Epithelial cell of prostate (primary cell): ENCODE data around the gene FBL.
"Not testable (repeated sequence)": the region's sequence is repeated elsewhere in the genome, so short reads cannot be mapped to it uniquely, and the experiment has no call there.

Source experiments
- DNase-seq: peaks from one replicate; pipeline ENCODE4 v3.0.0-alpha.2; 2011; ENCODE audit warnings: low read depth, low spot score
- H3K27ac ChIP-seq: fragments of 450-650 bp; 2 replicates; pipeline ENCODE4 v1.5.1; 2017; ENCODE audit warnings: mild to moderate bottlenecking

FBL gene

GRCh38 chr19:39827216-39827615 is 19.0 kb downstream of the FBL start:
- DNase-seq: no peak
- no peak overlapping the region for H3K27ac ChIP-seq

GRCh38 chr19:39826311-39826945 is 19.8 kb downstream of the FBL start:
- DNase-seq: no peak
- H3K27ac ChIP-seq: no peak overlapping the region

GRCh38 chr19:39825531-39826076 is 20.6 kb downstream of the FBL start:
- no peak for DNase-seq
- H3K27ac ChIP-seq: no peak overlapping the region

- no peak for DNase-seq
- H3K27ac ChIP-seq: no peak overlapping the region
Measured at GRCh38 chr19:39825093-39825463, 21.1 kb downstream of the FBL start.

GRCh38 chr19:39824143-39825092 is 21.8 kb downstream of the FBL start:
- peak; percentile 66 for DNase-seq
- no peak overlapping the region for H3K27ac ChIP-seq

- no peak overlapping the region for H3K27ac ChIP-seq
- DNase-seq: no peak
Measured at GRCh38 chr19:39823686-39824085, 22.5 kb downstream of the FBL start.

GRCh38 chr19:39820696-39821095 is 25.5 kb downstream of the FBL start:
- DNase-seq: no peak
- H3K27ac ChIP-seq: no peak overlapping the region

- DNase-seq: no peak
- no peak overlapping the region for H3K27ac ChIP-seq
Measured at GRCh38 chr19:39819786-39820185, 26.4 kb downstream of the FBL start.

- H3K27ac ChIP-seq: no peak overlapping the region
- no peak for DNase-seq
Measured at GRCh38 chr19:39818626-39819097, 27.5 kb downstream of the FBL start.

GRCh38 chr19:39817888-39818561 is 28.2 kb downstream of the FBL start:
- H3K27ac ChIP-seq: no peak overlapping the region
- DNase-seq: no peak

GRCh38 chr19:39816287-39817048 is 29.7 kb downstream of the FBL start:
- DNase-seq: no peak
- no peak overlapping the region for H3K27ac ChIP-seq

GRCh38 chr19:39814595-39814994 is 31.6 kb downstream of the FBL start:
- no peak overlapping the region for H3K27ac ChIP-seq
- no peak for DNase-seq

- H3K27ac ChIP-seq, DNase-seq: not testable (repeated sequence)
Measured at GRCh38 chr19:39814111-39814510, 32.1 kb downstream of the FBL start.

GRCh38 chr19:39813264-39813993 is 32.8 kb downstream of the FBL start:
- H3K27ac ChIP-seq: no peak overlapping the region
- DNase-seq: no peak

GRCh38 chr19:39811064-39811463 is 35.1 kb downstream of the FBL start:
- no peak for DNase-seq
- no peak overlapping the region for H3K27ac ChIP-seq

- DNase-seq: no peak
- no peak overlapping the region for H3K27ac ChIP-seq
Measured at GRCh38 chr19:39810424-39810823, 35.8 kb downstream of the FBL start.

- no peak for DNase-seq
- no peak overlapping the region for H3K27ac ChIP-seq
Measured at GRCh38 chr19:39809368-39809767, 36.8 kb downstream of the FBL start.

- not testable (repeated sequence) for DNase-seq, H3K27ac ChIP-seq
Measured at GRCh38 chr19:39808688-39809087, 37.5 kb downstream of the FBL start.

GRCh38 chr19:39807846-39808364 is 38.3 kb downstream of the FBL start:
- no peak for DNase-seq
- no peak overlapping the region for H3K27ac ChIP-seq
